Vagina (tissue), 2 donors: ENCODE data around the gene PRSS23. TPM values are rescaled to one million over a fixed set of nuclear protein-coding genes. Genes with fewer than 3 reads are reported as not detected.

ENCODE experiments used
- DNase-seq, 2 donors: peaks; one replicate each; pipeline ENCODE4 v3.0.0-alpha.2; 2017; ENCODE audit errors: extremely low spot score in 2 of 2
- H3K27ac ChIP-seq: fragments of 200-600 bp; sonication (generic); one replicate; pipeline ENCODE4 v1.5.1; 2019
- H3K27me3 ChIP-seq: fragments of 200-600 bp; sonication (generic); one replicate; pipeline ENCODE4 v1.5.1; 2019
- H3K36me3 ChIP-seq, 2 donors: fragments of 200-600 bp; sonication (generic); one replicate each; pipeline ENCODE4 v1.5.1; 2017 to 2019
- H3K4me1 ChIP-seq: fragments of 200-600 bp; sonication (generic); one replicate; pipeline ENCODE4 v1.5.1; 2019
- H3K4me3 ChIP-seq, 2 donors: fragments of 200-600 bp; sonication (generic); 1 replicate in 1 of 2; 2 replicates in 1 of 2; pipeline ENCODE4 v1.5.1; 2016 to 2019
- H3K9me3 ChIP-seq: fragments of 200-600 bp; sonication (generic); one replicate; pipeline ENCODE4 v1.5.1; 2019
- POLR2A ChIP-seq, 2 donors: fragments of 450-650 bp; IDR thresholded peaks; one replicate each; pipeline ENCODE4 v1.6.1; 2017; ENCODE audit warnings: antibody characterized with exemption in 2 of 2, mild to moderate bottlenecking in 2 of 2, moderate library complexity in 2 of 2
- POLR2AphosphoS5 ChIP-seq, 2 donors: sonication (generic); formaldehyde crosslinking; IDR thresholded peaks; one replicate each; pipeline ENCODE4 v1.9.0; 2017; ENCODE audit warnings: antibody characterized with exemption in 2 of 2, mild to moderate bottlenecking in 2 of 2, low read depth in 1 of 2; ENCODE audit not compliant: insufficient read depth in 1 of 2
- intact Hi-C: fragments of 100-400 bp; cut with DNase I; formaldehyde crosslinking; loops from one replicate; pipeline ENCODE4 v1.15.1; 2023
- total RNA-seq: library from RNA; depleted of rRNA; stranded (reverse); fragments of >200 nt; gene quantifications from one replicate; pipeline ENCODE4 v1.2.3, GENCODE V29; 2016
- TF ChIP-seq, protein P1 (sequence below), 3 experiments: fragments of 450-650 bp in 2 of 3; fragments of 200-600 bp in 1 of 3; sonication (generic) in 1 of 3; IDR thresholded peaks; one replicate each; pipeline ENCODE4 v1.5.1; 2017 to 2019; ENCODE audit warnings: antibody characterized with exemption in 3 of 3, mild to moderate bottlenecking in 2 of 3, moderate library complexity in 2 of 3

The PRSS23 gene
- total RNA-seq, 1 donor from 2014 or later = 40.3 TPM

DNA sequence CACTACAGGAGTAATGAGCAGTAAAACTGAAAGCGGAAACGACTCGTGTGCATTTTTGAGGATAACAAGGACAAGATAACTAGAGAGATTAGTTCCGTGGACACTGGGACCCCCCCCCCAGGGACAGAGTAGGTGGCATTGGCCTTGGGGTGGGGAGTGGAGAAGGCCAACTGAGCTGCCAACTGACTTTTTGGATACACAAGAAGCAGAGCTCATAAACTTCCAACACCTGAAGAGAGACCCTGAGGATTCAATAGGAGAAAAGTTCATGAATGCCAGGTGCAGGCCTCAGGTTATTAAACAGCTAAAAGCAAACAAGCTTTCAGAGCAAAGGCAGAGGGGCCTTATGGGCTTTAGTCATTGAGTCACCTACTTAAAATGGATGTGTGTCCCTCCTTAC lies 17.6 kb upstream of the PRSS23 start:
- intact Hi-C loops = no loop called here
- peaks cover 29% of the 10 kb centered on the region for H3K4me1 ChIP-seq

DNA sequence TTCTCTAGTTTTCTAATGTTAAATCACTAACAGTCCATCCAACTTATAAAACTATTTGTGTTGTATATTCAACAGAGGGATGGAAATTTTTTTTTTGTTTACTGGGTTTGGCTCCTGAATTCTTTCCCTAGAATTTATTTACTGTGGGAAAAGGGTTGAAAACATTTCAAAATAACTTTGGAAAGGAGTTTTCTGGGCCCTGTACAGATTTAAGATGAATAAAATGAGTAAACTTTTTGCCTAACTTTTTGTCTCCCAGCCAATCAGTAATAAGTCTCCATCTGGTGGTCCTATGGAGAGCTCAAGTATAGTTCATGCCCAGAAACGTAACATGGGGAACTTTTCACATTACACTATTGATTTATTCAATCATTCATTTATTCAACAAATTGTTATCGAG lies 16.7 kb upstream of the PRSS23 start:
- no peak overlapping the region for H3K4me3 ChIP-seq
- H3K27me3 ChIP-seq = no peaks in the 10 kb centered on the region
- H3K27ac ChIP-seq = no peak overlapping the region
- H3K4me1 ChIP-seq = peaks cover 29% of the 10 kb centered on the region
- TF ChIP-seq, protein P1, sequence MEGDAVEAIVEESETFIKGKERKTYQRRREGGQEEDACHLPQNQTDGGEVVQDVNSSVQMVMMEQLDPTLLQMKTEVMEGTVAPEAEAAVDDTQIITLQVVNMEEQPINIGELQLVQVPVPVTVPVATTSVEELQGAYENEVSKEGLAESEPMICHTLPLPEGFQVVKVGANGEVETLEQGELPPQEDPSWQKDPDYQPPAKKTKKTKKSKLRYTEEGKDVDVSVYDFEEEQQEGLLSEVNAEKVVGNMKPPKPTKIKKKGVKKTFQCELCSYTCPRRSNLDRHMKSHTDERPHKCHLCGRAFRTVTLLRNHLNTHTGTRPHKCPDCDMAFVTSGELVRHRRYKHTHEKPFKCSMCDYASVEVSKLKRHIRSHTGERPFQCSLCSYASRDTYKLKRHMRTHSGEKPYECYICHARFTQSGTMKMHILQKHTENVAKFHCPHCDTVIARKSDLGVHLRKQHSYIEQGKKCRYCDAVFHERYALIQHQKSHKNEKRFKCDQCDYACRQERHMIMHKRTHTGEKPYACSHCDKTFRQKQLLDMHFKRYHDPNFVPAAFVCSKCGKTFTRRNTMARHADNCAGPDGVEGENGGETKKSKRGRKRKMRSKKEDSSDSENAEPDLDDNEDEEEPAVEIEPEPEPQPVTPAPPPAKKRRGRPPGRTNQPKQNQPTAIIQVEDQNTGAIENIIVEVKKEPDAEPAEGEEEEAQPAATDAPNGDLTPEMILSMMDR (IDR thresholded peaks at IDR 0.05) = no peak
- TF ChIP-seq POLR2AphosphoS5 (IDR thresholded peaks at IDR 0.05; ENCODE audit: insufficient read depth in 1 of 2, low read depth in 1 of 2) = no peak
- no peaks in the 10 kb centered on the region for H3K36me3 ChIP-seq
- H3K9me3 ChIP-seq = no peaks in the 10 kb centered on the region
- intact Hi-C loops = no loop called here
- no peak for DNase-seq

More for the DNA sequence above, 17.6 kb upstream of the PRSS23 start:
- Histone ChIP-seq H3K27ac (peak overlapping the region; percentile 40), H3K4me3 (no peak overlapping the region), H3K9me3 (no peaks in the 10 kb centered on the region), H3K36me3 (no peaks in the 10 kb centered on the region), H3K27me3 (no peaks in the 10 kb centered on the region)
- TF ChIP-seq POLR2A (IDR thresholded peaks at IDR 0.05) = no peak
- no peak for TF ChIP-seq POLR2AphosphoS5 (IDR thresholded peaks at IDR 0.05; ENCODE audit: insufficient read depth in 1 of 2, low read depth in 1 of 2)
- TF ChIP-seq, protein P1 (IDR thresholded peaks at IDR 0.05) = no peak
- DNase-seq = no peak

DNA sequence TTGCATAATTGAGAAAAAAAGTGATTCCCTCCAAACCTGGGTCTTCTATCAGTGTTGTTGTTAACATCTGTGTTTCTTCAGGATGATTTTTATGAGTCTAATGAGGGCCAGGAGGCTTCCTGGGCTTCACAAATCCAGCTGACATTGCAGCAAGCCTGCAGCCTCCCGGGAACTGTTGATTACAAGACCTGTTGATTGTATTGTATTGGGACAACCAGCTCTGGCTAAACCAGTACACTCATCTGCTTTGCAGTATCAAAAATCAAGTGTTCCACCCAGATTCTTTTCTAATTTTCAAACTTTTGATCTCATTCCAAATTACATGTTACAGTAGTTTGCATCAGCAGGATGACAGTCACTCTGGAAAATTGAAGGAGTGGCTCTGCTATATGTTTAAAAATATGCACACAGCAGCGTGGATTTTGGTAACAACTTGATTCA lies 16.1 kb upstream of the PRSS23 start:
- no peaks in the 10 kb centered on the region for H3K27me3 ChIP-seq
- H3K9me3 ChIP-seq = no peaks in the 10 kb centered on the region
- peak overlapping the region; percentile 34 for H3K27ac ChIP-seq
- H3K4me1 ChIP-seq = peaks cover 29% of the 10 kb centered on the region
- TF ChIP-seq, protein P1 (IDR thresholded peaks at IDR 0.05) = no peak
- no peak for TF ChIP-seq POLR2A (IDR thresholded peaks at IDR 0.05)
- TF ChIP-seq POLR2AphosphoS5 (IDR thresholded peaks at IDR 0.05; ENCODE audit: insufficient read depth in 1 of 2, low read depth in 1 of 2) = no peak
- no peaks in the 10 kb centered on the region for H3K36me3 ChIP-seq
- no peak for DNase-seq
- H3K4me3 ChIP-seq = no peak overlapping the region
- intact Hi-C loops = no loop called here

DNA sequence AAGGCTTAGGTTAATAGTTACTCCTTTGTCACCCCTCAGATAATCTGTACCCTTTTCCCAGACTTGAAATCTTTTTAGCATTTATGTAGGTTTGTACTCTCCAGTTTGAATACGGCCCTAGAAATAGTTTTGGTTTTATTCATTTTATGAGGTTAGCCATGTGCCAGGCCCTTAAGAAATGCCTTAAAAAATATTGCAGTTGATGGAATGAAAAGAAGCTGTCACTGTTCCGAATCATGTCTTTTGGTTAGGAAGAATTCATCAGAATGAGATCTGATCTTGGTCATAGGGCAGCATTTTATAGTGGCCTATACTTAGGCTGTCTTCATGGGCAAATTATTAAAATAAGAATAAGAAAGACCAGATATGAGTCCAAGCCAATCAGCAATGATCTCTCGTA lies 14.8 kb upstream of the PRSS23 start:
- no peak overlapping the region for H3K4me3 ChIP-seq
- H3K27ac ChIP-seq = peak overlapping the region; percentile 34
- H3K4me1 ChIP-seq = peaks cover 29% of the 10 kb centered on the region
- H3K36me3 ChIP-seq = no peaks in the 10 kb centered on the region
- no peaks in the 10 kb centered on the region for H3K27me3 ChIP-seq
- DNase-seq = no peak
- no peaks in the 10 kb centered on the region for H3K9me3 ChIP-seq
- TF ChIP-seq, protein P1 (IDR thresholded peaks at IDR 0.05) = no peak
- TF ChIP-seq POLR2A (IDR thresholded peaks at IDR 0.05) = no peak
- TF ChIP-seq POLR2AphosphoS5 (IDR thresholded peaks at IDR 0.05; ENCODE audit: insufficient read depth in 1 of 2, low read depth in 1 of 2) = no peak
- intact Hi-C loops = no loop called here

DNA sequence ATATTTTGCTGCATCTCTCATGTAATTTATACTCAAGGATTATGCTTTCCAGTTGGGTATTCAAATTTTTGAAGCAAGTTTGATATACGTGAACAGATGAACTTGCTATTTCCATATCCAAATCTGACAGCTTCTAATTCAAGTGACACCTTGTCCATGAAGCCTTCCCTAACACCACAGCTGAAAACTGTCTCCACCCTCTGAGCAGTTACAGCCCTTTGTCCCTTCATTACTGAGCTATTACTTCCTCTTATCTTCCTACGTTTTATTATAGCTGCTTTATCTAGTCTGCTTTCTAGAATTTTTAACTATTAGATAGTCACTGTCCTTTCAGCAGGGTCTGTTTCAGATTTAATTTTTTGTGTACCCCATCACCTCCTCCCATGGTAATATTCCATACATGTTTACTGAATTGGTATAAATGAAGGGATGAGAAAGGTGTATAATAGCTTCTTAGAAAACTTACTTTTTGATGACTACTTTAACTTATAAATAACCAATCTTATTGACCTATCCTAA lies 13.3 kb upstream of the PRSS23 start:
- Histone ChIP-seq H3K36me3 (no peaks in the 10 kb centered on the region), H3K4me1 (peaks cover 29% of the 10 kb centered on the region), H3K27me3 (no peaks in the 10 kb centered on the region), H3K4me3 (no peak overlapping the region), H3K9me3 (no peaks in the 10 kb centered on the region), H3K27ac (no peak overlapping the region)
- intact Hi-C loops = no loop called here
- no peak for DNase-seq
- TF ChIP-seq POLR2A (IDR thresholded peaks at IDR 0.05) (no peak), POLR2AphosphoS5 (IDR thresholded peaks at IDR 0.05; ENCODE audit: insufficient read depth in 1 of 2, low read depth in 1 of 2) (no peak)
- TF ChIP-seq, protein P1 (IDR thresholded peaks at IDR 0.05) = no peak
